Measurements from ENCODE around the gene TMTC1. TPM values are rescaled to one million over a fixed set of nuclear protein-coding genes. Genes with fewer than 3 reads are reported as not detected.

TMTC1 gene
- total and polyA plus RNA-seq, 2 experiments from 2014 or later, result 6.8 to 14.0 TPM

- Histone ChIP-seq H3K9me3 (ENCODE audit: low read depth) (no peaks in the 10 kb centered on the region), H3K36me3 (replicated peaks; ENCODE audit: insufficient read depth, low read depth) (no peaks in the 10 kb centered on the region), H3K4me3 (no peak overlapping the region), H3K4me1 (ENCODE audit: insufficient read depth) (no peaks in the 10 kb centered on the region), H3K27me3 (no peaks in the 10 kb centered on the region), H3K9me2 (replicated peaks; ENCODE audit: insufficient read depth) (no peaks in the 10 kb centered on the region), H2AFZ (no peak overlapping the region), H4K20me1 (ENCODE audit: insufficient read depth, poor library complexity, severe bottlenecking) (no peaks in the 10 kb centered on the region), H3K4me2 (no peak overlapping the region), H3K79me2 (no peaks in the 10 kb centered on the region), H3K27ac (no peak overlapping the region)
- 83% methylated on average over 1 of the region's 1 CpG for WGBS (ENCODE audit: low lambda C conversion rate, missing lambda C conversion rate)
- DNase-seq (ENCODE audit: low spot score), result no peak
- TF ChIP-seq CTCF (IDR thresholded peaks at IDR 0.05; ENCODE audit: poor library complexity), result no peak
- no peak for TF ChIP-seq EZH2phosphoT487 (IDR thresholded peaks at IDR 0.05; ENCODE audit: low read depth, severe bottlenecking, unreplicated experiment)
- TF ChIP-seq EZH2 (IDR thresholded peaks at IDR 0.05; ENCODE audit: borderline replicate concordance), result no peak
Observed at GRCh38 chr12:29690728-29691127, 93.0 kb downstream of the TMTC1 start.

GRCh38 chr12:29688914-29689313, 94.8 kb downstream of the TMTC1 start:
- Histone ChIP-seq H3K27me3 (no peaks in the 10 kb centered on the region), H4K20me1 (ENCODE audit: insufficient read depth, poor library complexity, severe bottlenecking) (no peaks in the 10 kb centered on the region), H3K4me1 (ENCODE audit: insufficient read depth) (no peaks in the 10 kb centered on the region), H3K9me2 (replicated peaks; ENCODE audit: insufficient read depth) (no peaks in the 10 kb centered on the region), H3K4me3 (no peak overlapping the region), H2AFZ (no peak overlapping the region), H3K79me2 (no peaks in the 10 kb centered on the region), H3K27ac (no peak overlapping the region), H3K36me3 (replicated peaks; ENCODE audit: insufficient read depth, low read depth) (no peaks in the 10 kb centered on the region), H3K9me3 (ENCODE audit: low read depth) (no peaks in the 10 kb centered on the region), H3K4me2 (no peak overlapping the region)
- no peak for TF ChIP-seq CTCF (IDR thresholded peaks at IDR 0.05; ENCODE audit: poor library complexity)
- no peak for TF ChIP-seq EZH2phosphoT487 (IDR thresholded peaks at IDR 0.05; ENCODE audit: low read depth, severe bottlenecking, unreplicated experiment)
- TF ChIP-seq EZH2 (IDR thresholded peaks at IDR 0.05; ENCODE audit: borderline replicate concordance), result no peak
- no peak for DNase-seq (ENCODE audit: low spot score)
- WGBS (ENCODE audit: low lambda C conversion rate, missing lambda C conversion rate), result 95% methylated on average over 1 of the region's 1 CpG

DNA sequence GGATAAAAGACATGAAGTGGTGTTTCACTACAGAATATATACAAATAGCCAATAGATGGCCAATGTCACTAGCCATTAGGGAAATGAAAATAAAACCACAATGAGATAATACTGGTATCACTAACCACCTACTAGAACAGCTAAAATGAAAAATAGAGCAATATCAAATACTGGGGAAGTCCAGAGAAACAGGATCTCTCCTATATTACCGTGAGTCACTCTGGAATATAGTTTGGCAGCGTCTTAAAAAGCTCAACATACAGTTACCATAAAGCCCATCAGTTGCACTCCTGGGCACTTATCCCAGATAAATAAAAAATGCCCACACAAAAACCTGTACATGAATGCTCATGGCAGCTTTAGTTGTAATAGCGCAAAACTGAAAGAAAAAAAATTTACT, 101.7 kb downstream of the TMTC1 start:
- Histone ChIP-seq H3K4me1 (ENCODE audit: insufficient read depth) (no peaks in the 10 kb centered on the region), H2AFZ (no peak overlapping the region), H3K9me2 (replicated peaks; ENCODE audit: insufficient read depth) (no peaks in the 10 kb centered on the region), H3K4me3 (no peak overlapping the region), H3K36me3 (replicated peaks; ENCODE audit: insufficient read depth, low read depth) (no peaks in the 10 kb centered on the region), H3K27me3 (no peaks in the 10 kb centered on the region), H4K20me1 (ENCODE audit: insufficient read depth, poor library complexity, severe bottlenecking) (no peaks in the 10 kb centered on the region), H3K9me3 (ENCODE audit: low read depth) (no peaks in the 10 kb centered on the region), H3K79me2 (no peaks in the 10 kb centered on the region), H3K4me2 (no peak overlapping the region), H3K27ac (no peak overlapping the region)
- no peak for DNase-seq (ENCODE audit: low spot score)
- 88% methylated on average over 3 of the region's 3 CpGs for WGBS (ENCODE audit: low lambda C conversion rate, missing lambda C conversion rate)
- TF ChIP-seq EZH2phosphoT487 (IDR thresholded peaks at IDR 0.05; ENCODE audit: low read depth, severe bottlenecking, unreplicated experiment), result no peak
- TF ChIP-seq CTCF (IDR thresholded peaks at IDR 0.05; ENCODE audit: poor library complexity), result no peak
- TF ChIP-seq EZH2 (IDR thresholded peaks at IDR 0.05; ENCODE audit: borderline replicate concordance), result no peak

- no peaks in the 10 kb centered on the region for H3K4me1 ChIP-seq (ENCODE audit: insufficient read depth)
- WGBS (ENCODE audit: low lambda C conversion rate, missing lambda C conversion rate), result 95% methylated on average over 1 of the region's 1 CpG
- no peaks in the 10 kb centered on the region for H3K36me3 ChIP-seq (replicated peaks; ENCODE audit: insufficient read depth, low read depth)
- H3K4me2 ChIP-seq, result no peak overlapping the region
- H3K9me2 ChIP-seq (replicated peaks; ENCODE audit: insufficient read depth), result no peaks in the 10 kb centered on the region
- DNase-seq (ENCODE audit: low spot score), result no peak
- no peaks in the 10 kb centered on the region for H3K27me3 ChIP-seq
- H3K9me3 ChIP-seq (ENCODE audit: low read depth), result no peaks in the 10 kb centered on the region
- TF ChIP-seq CTCF (IDR thresholded peaks at IDR 0.05; ENCODE audit: poor library complexity) (no peak), EZH2phosphoT487 (IDR thresholded peaks at IDR 0.05; ENCODE audit: low read depth, severe bottlenecking, unreplicated experiment) (no peak)
- no peak overlapping the region for H2AFZ ChIP-seq
- no peaks in the 10 kb centered on the region for H3K79me2 ChIP-seq
- H3K4me3 ChIP-seq, result no peak overlapping the region
- no peaks in the 10 kb centered on the region for H4K20me1 ChIP-seq (ENCODE audit: insufficient read depth, poor library complexity, severe bottlenecking)
- H3K27ac ChIP-seq, result no peak overlapping the region
Observed at GRCh38 chr12:29681370-29681769, 102.4 kb downstream of the TMTC1 start.

All from hepatocyte (in vitro differentiated cells).